ENCODE measurements around the gene DUSP12. TPM values are rescaled to one million over a fixed set of nuclear protein-coding genes. Genes with fewer than 3 reads are reported as not detected.
"Not testable (repeated sequence)": the region's sequence is repeated elsewhere in the genome, so short reads cannot be mapped to it uniquely, and the experiment has no call there.

DUSP12 gene
- total RNA-seq, 1 experiment from 2014 or later = 63.6 TPM

- Histone ChIP-seq H3K27ac (ENCODE audit: low read depth, low read length, poor library complexity, severe bottlenecking) (no peak overlapping the region), H3K36me3 (ENCODE audit: insufficient read depth, low read length, poor library complexity, severe bottlenecking) (no peaks in the 10 kb centered on the region), H3K4me3 (ENCODE audit: low read depth, low read length, poor library complexity, severe bottlenecking) (no peak overlapping the region), H3K27me3 (replicated peaks; ENCODE audit: insufficient read depth, low read depth, low read length, poor library complexity) (no peaks in the 10 kb centered on the region), H3K4me1 (ENCODE audit: insufficient read depth, low read length, poor library complexity, severe bottlenecking) (peaks cover 9% of the 10 kb centered on the region), H3K9me3 (ENCODE audit: low read depth, low read length, poor library complexity, severe bottlenecking) (no peaks in the 10 kb centered on the region)
- intact Hi-C loops (cut with micrococcal nuclease; ENCODE audit: unreplicated experiment) = loop anchor here (10.0 kb wide), 2 partner anchors 266 to 506 kb away; no protein-coding TSS in a partner anchor
- no peak for TF ChIP-seq EZH2 (IDR thresholded peaks at IDR 0.05; ENCODE audit: borderline replicate concordance, low read depth, low read length, poor library complexity, severe bottlenecking)
- no peak for TF ChIP-seq CTCF (conservative IDR thresholded peaks at IDR 0.05; ENCODE audit: low read depth, low read length)
- CTCF ChIA-PET = interaction anchor here (2.1 kb wide), 1 partner anchor 269 kb away, joined by 4 read pairs; no protein-coding TSS in a partner anchor
- no peak for DNase-seq (ENCODE audit: low spot score)
- POLR2A ChIA-PET (ENCODE audit: low non-redundant PET) = no interaction called here
- BruUV-seq (replicated peaks) = no TSS peak
Measured at GRCh38 chr1:161768461-161768860, 18.9 kb downstream of the DUSP12 start.

GRCh38 chr1:161768986-161769672, 19.5 kb downstream of the DUSP12 start:
- intact Hi-C loops (cut with micrococcal nuclease; ENCODE audit: unreplicated experiment) = loop anchor here (10.0 kb wide), 2 partner anchors 266 to 506 kb away; no protein-coding TSS in a partner anchor
- no peaks in the 10 kb centered on the region for H3K27me3 ChIP-seq (replicated peaks; ENCODE audit: insufficient read depth, low read depth, low read length, poor library complexity)
- ChIA-PET CTCF (no interaction called here), POLR2A (ENCODE audit: low non-redundant PET) (no interaction called here)
- H3K4me1 ChIP-seq (ENCODE audit: insufficient read depth, low read length, poor library complexity, severe bottlenecking) = peaks cover 9% of the 10 kb centered on the region
- BruUV-seq (replicated peaks) = no TSS peak
- peak; percentile 6 for DNase-seq (ENCODE audit: low spot score)
- no peak overlapping the region for H3K27ac ChIP-seq (ENCODE audit: low read depth, low read length, poor library complexity, severe bottlenecking)
- TF ChIP-seq CTCF (conservative IDR thresholded peaks at IDR 0.05; ENCODE audit: low read depth, low read length) (no peak), EZH2 (IDR thresholded peaks at IDR 0.05; ENCODE audit: borderline replicate concordance, low read depth, low read length, poor library complexity, severe bottlenecking) (no peak)
- no peak overlapping the region for H3K4me3 ChIP-seq (ENCODE audit: low read depth, low read length, poor library complexity, severe bottlenecking)
- H3K36me3 ChIP-seq (ENCODE audit: insufficient read depth, low read length, poor library complexity, severe bottlenecking) = no peaks in the 10 kb centered on the region
- H3K9me3 ChIP-seq (ENCODE audit: low read depth, low read length, poor library complexity, severe bottlenecking) = no peaks in the 10 kb centered on the region

GRCh38 chr1:161769673-161770045, 20.1 kb downstream of the DUSP12 start:
- CTCF ChIA-PET; H3K9me3 ChIP-seq (ENCODE audit: low read depth, low read length, poor library complexity, severe bottlenecking); H3K27me3 ChIP-seq (replicated peaks; ENCODE audit: insufficient read depth, low read depth, low read length, poor library complexity); POLR2A ChIA-PET (ENCODE audit: low non-redundant PET); H3K4me3 ChIP-seq (ENCODE audit: low read depth, low read length, poor library complexity, severe bottlenecking); DNase-seq (ENCODE audit: low spot score); H3K27ac ChIP-seq (ENCODE audit: low read depth, low read length, poor library complexity, severe bottlenecking); H3K4me1 ChIP-seq (ENCODE audit: insufficient read depth, low read length, poor library complexity, severe bottlenecking); BruUV-seq (replicated peaks); H3K36me3 ChIP-seq (ENCODE audit: insufficient read depth, low read length, poor library complexity, severe bottlenecking): not testable (repeated sequence)
- intact Hi-C loops (cut with micrococcal nuclease; ENCODE audit: unreplicated experiment) = loop anchor here (10.0 kb wide), 2 partner anchors 265 to 505 kb away; no protein-coding TSS in a partner anchor

- H3K27me3 ChIP-seq (replicated peaks; ENCODE audit: insufficient read depth, low read depth, low read length, poor library complexity) = no peaks in the 10 kb centered on the region
- no peak for DNase-seq (ENCODE audit: low spot score)
- H3K36me3 ChIP-seq (ENCODE audit: insufficient read depth, low read length, poor library complexity, severe bottlenecking) = no peaks in the 10 kb centered on the region
- BruUV-seq (replicated peaks) = no TSS peak
- H3K9me3 ChIP-seq (ENCODE audit: low read depth, low read length, poor library complexity, severe bottlenecking) = no peaks in the 10 kb centered on the region
- ChIA-PET POLR2A (ENCODE audit: low non-redundant PET) (no interaction called here), CTCF (no interaction called here)
- TF ChIP-seq CTCF (conservative IDR thresholded peaks at IDR 0.05; ENCODE audit: low read depth, low read length) = no peak
- TF ChIP-seq EZH2 (IDR thresholded peaks at IDR 0.05; ENCODE audit: borderline replicate concordance, low read depth, low read length, poor library complexity, severe bottlenecking) = no peak
- intact Hi-C loops (cut with micrococcal nuclease; ENCODE audit: unreplicated experiment) = no loop called here
- peaks cover 9% of the 10 kb centered on the region for H3K4me1 ChIP-seq (ENCODE audit: insufficient read depth, low read length, poor library complexity, severe bottlenecking)
- no peak overlapping the region for H3K4me3 ChIP-seq (ENCODE audit: low read depth, low read length, poor library complexity, severe bottlenecking)
- H3K27ac ChIP-seq (ENCODE audit: low read depth, low read length, poor library complexity, severe bottlenecking) = no peak overlapping the region
Measured at GRCh38 chr1:161770250-161770649, 20.7 kb downstream of the DUSP12 start.

All from A673 (cell line).